H7 (cell line): ENCODE measurements around the gene OVAAL. TPM values are rescaled to one million over a fixed set of nuclear protein-coding genes. Genes with fewer than 3 reads are reported as not detected.
"Not testable (repeated sequence)": the region's sequence is repeated elsewhere in the genome, so short reads cannot be mapped to it uniquely, and the experiment has no call there.

Source experiments
- DNase-seq: peaks from one replicate; pipeline ENCODE4 v3.0.0; 2012
- H3K27me3 ChIP-seq: 2 replicates; pipeline ENCODE4 v1.6.0; 2011; ENCODE audit warnings: mild to moderate bottlenecking, low read length; ENCODE audit not compliant: control insufficient read depth, insufficient read depth
- H3K36me3 ChIP-seq: replicated peaks from 2 replicates; pipeline ENCODE4 v1.5.1; 2011; ENCODE audit warnings: low read length; ENCODE audit not compliant: control insufficient read depth, insufficient read depth
- H3K4me3 ChIP-seq: 2 replicates; pipeline ENCODE4 v1.5.1; 2011; ENCODE audit warnings: low read depth, mild to moderate bottlenecking, control low read depth, low read length, moderate library complexity; ENCODE audit not compliant: insufficient read depth
- total RNA-seq: library from RNA; depleted of rRNA; stranded (reverse); fragments of >200 nt; shearing (Covaris generic); gene quantifications from 2 replicates; pipeline ENCODE4 v1.2.3, GENCODE V29; 2014

The OVAAL gene
- total RNA-seq, 1 experiment from 2014 or later = not detected

DNA sequence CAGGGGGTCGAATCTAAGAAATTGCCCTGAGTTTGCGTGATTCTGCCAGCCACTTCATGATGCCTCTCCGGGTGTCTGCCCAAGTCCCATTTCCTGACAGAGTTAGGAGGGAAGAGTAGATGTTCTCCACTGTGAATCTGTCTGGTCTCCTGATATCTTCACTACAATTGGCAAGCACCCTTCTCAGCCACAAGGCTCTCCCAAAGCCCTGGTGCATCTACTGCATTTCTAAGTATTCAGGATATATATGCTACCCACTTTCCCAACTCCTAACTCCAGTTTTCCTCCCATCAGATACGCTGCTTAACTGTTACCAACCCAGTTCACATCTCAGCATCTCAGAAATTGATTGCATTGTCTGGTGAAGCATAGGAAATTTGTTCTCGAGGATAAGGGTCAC, 25.9 kb upstream of the OVAAL start:
- no peak overlapping the region for H3K4me3 ChIP-seq
- no peak for DNase-seq
- H3K36me3 ChIP-seq = no peaks in the 10 kb centered on the region

DNA sequence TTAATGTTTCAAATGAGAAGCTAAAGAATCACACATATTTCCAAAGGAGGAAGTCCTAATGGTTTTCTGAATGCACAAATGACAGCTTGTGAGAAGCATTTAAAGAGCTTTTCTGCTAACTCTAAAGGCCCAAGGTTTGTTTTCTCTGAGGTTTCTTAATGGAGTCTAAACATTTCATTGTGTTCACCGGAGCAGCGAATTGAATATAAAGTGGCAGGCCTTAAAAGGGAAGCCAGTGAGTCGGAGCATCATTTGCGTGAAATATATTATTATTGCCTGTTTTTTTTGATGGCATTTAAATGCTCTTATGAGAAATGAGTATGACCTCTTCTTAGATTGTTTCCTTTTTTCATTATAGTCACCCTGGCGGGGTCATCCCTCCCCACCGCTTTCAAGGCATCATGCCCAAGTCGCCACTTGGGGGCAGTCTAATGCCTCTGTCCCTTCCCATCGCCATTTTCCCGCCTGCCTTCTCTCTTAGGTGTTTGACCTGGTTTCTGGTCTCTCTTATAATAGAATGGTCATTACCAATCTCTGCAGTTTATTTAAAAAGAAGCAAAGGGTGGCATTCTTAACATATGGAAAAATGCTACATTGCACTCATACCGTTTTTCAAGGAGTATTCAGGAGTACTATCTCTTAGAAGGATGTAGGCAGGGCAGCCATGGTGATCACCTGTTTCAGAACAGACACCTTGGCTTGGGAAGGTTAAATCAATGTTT, 25.3 kb upstream of the OVAAL start:
- Histone ChIP-seq H3K27me3 (no peaks in the 10 kb centered on the region), H3K36me3 (no peaks in the 10 kb centered on the region), H3K4me3 (no peak overlapping the region)
- DNase-seq = peak; percentile 67

More for the DNA sequence above, 25.9 kb upstream of the OVAAL start:
- no peaks in the 10 kb centered on the region for H3K27me3 ChIP-seq

DNA sequence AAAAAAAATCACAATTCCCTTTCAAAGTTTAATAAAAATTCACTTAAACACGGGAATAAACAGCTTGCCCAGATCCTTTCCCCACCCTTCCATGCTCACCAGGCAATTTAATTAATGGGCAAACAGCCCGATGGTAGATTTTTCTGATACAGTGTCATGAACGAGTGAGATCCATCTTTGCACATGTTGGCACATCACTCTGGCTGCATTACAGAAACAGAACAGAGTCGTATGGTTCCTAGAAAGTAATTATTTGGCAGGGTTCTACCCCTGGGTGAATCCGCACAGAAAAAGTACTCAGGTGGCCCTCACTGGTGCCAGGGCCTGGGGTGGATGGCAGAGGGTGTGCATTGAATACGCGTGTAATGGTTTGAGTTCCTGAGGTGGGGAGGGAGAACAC, 24.6 kb upstream of the OVAAL start:
- Histone ChIP-seq H3K4me3 (no peak overlapping the region), H3K27me3 (no peaks in the 10 kb centered on the region), H3K36me3 (no peaks in the 10 kb centered on the region)
- DNase-seq = no peak

DNA sequence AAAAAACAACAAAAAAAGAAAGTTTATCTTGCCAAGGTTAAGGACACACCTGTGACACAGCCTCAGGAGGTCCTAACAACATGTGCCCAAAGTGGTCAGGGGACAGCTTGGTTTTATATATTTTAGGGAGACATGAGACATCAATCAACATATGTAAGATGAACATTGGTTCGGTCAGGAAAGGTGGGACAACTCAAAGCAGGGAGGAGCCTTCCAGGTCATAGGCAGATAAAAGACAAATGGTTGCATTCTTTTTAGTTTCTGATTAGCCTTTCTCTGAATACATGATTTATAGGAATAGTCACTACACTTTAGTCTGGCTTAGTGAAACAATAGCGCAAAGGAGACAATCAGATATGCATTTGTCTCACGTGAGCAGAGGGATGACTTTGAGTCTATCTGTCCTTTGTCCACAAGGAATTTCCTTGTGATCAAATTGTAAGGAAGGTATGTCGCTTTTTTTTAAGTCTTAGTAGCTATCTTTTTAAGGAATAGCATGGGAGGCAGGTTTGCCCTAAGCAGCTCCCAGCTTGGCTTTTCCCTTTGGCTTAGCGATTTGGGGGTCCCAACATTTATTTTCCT, 23.3 kb upstream of the OVAAL start:
- Histone ChIP-seq H3K27me3 (no peaks in the 10 kb centered on the region), H3K4me3 (no peak overlapping the region), H3K36me3 (no peaks in the 10 kb centered on the region)
- no peak for DNase-seq

DNA sequence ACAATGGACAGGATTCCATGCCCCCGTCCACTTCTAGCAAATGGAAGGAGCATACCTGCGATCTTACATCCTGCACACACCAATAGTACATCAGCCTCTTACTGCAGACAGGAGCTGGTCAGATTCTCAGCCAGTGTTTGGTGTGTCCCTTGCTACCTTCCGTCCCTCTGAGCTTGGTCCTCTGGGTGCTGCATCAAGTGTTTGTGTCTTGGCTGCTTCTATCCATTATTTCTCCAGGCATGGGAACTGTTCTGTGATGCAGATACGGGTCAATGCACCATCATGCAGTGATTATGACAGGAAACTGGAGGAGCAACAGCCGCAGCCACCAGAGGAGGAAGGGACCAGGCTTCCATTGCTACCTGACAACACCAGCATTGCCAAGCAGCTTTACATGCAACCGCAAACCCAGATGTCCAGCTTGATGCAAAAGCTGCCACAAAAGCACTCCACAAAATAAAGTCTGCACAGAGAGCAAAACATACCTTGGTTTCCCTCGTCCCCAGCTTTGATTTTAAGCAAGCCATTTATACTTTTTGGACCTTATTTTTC, 21.9 kb upstream of the OVAAL start:
- Histone ChIP-seq H3K27me3 (no peaks in the 10 kb centered on the region), H3K36me3 (no peaks in the 10 kb centered on the region), H3K4me3 (no peak overlapping the region)
- DNase-seq = no peak

DNA sequence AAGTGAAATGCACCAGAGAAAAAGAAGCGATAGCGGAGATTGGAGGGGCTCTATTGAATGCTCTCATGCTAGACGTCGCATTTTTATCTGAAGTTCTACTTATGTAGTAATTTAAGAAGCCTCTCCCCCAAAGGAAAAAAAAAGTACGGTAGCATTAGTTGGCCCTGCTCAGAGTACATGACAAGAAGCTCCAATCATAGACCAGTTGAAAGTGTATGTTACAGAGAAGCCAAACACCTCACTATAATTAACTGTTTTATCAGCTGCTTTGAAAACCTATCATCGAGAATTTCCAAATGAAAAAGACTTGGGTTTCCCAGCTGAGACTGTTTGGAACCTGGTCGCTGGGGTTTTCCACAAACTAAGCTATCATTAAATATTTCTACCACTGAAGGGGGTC, 19.6 kb upstream of the OVAAL start:
- DNase-seq = no peak
- Histone ChIP-seq H3K4me3 (no peak overlapping the region), H3K27me3 (no peaks in the 10 kb centered on the region), H3K36me3 (no peaks in the 10 kb centered on the region)

DNA sequence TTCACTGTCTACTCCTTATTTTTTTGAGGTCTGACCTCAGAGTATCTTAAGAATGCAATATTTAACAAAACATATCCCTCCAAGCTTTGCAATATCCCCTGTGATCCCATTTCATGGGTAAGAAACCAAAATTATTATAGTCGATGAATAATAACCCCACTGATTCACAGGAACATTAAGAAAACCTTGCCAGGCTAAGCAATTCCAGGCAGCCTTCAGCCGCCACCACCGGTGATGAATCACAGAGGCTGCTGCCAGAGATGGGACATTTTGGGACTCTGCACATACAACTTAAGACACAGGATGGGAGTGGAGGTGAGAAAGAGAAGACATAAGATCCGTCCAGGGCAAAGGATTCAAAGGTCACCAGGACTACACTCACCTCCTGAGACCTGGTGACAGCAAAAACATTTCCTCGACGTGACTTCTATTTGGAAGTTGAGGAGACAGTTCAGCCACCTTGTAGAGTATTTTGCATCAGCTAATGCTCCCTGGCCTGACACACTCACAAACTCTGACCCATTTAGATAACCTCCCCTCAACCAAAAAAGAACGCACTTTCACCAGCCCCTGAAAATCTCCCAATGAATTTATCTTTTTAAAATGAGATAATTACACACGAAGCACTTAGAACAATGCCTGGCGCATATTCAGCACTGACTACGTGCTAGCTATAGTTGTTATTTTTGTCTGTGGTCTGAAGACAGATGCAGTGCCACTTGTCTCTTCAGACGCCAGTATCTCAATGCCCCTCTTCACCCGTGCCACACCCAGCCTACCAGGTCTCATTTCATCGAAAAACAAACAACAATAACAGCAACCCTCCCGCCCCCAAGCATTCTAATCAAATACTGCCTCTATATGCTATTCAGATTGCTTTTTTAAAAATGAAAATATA, 17.8 kb upstream of the OVAAL start:
- no peak for DNase-seq
- Histone ChIP-seq H3K36me3 (no peaks in the 10 kb centered on the region), H3K4me3 (no peak overlapping the region), H3K27me3 (no peaks in the 10 kb centered on the region)

DNA sequence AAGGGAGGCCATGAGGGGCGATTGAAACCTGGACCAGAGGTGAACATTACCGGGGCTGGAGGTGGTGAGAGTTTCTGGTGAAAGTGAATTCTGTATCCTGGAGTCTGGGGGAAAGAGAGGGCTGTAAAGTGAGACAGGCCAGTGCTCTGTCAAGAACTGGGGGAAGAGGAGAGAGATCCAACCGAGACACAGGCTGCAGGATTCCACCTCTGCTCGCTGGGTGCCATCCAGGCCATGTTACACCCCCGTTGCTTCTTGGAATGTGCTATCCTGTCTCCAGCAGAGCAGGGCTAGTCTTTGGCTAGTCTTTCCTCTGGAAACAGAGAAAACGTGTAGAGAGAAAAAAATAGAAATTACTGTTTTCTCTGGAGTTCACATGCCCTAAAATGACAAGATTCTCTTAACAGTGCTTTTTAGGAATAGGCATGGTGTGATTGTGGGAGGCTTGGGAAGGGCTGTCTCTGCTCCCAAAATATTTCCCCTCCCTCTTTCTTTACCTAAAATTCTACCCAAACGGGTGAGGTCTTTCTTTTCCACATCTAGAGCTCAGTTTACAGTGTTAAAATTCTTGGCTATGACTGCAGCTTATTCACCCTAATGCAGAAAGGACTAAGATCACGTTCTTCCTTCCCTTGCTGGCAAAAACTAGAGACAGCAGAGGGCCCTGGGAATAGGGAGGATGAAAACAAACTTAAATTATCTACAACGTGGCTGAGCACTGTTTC, 16.5 kb upstream of the OVAAL start:
- no peak overlapping the region for H3K4me3 ChIP-seq
- DNase-seq = peak; percentile 39

DNA sequence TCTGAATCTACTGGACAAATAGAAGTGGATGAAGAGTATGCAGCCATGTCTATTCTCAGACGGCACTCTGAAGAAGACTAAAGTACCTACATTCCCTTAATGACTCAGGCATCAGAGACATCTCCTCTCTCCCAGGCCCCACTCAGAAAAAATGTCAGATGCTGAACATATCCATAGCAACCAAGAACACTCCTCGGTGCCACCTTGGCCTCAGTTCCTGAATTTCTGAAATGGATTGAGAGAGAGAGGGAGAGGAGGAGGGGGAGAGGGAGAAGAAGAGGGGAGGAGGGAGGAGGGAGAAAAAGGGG, 16.0 kb upstream of the OVAAL start:
- no peak for DNase-seq

More for the DNA sequence above, 16.5 kb upstream of the OVAAL start:
- H3K27me3 ChIP-seq = no peaks in the 10 kb centered on the region
- H3K36me3 ChIP-seq = no peaks in the 10 kb centered on the region

DNA sequence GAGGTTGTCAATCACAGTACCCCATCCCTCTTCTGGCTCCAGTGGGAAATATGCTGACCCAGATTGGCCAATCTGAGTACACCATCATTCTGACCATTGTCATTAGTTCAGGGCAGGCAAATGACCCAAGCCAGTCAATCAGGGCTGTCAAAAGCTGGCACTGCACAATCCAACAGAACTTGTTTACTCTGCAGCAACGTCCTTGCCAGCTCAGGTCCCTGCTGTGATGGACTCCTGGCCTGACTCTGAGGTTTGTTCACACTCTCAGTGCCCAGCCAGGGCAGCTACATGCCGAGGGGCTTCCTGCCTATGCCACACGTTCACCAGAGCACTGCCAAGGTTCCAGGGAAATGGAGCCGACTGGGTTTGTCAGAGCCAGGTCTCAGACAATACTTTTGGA, 14.7 kb upstream of the OVAAL start:
- H3K4me3 ChIP-seq = no peak overlapping the region
- no peak for DNase-seq
- no peaks in the 10 kb centered on the region for H3K36me3 ChIP-seq
- H3K27me3 ChIP-seq = no peaks in the 10 kb centered on the region

More for the DNA sequence above, 16.0 kb upstream of the OVAAL start:
- Histone ChIP-seq H3K4me3 (no peak overlapping the region), H3K27me3 (no peaks in the 10 kb centered on the region), H3K36me3 (no peaks in the 10 kb centered on the region)

DNA sequence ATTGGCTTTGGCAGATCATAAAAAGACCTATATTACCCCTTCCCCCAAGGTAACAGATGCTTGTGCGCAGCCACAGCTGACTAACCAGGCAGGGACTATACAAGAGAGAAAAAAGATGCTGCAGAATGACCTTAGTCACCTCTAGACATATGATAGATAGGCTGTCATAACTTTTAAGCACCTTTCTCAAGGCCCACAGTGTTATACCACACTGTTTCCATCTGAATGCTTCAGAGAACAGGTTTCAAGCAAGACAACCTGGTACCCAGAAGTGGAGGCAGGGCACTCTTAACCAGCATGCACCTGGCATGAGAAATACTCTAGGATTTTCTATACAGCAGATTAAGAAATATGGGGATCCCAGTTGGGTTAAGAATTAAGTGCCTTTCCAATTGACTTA, 12.8 kb upstream of the OVAAL start:
- Histone ChIP-seq H3K4me3 (no peak overlapping the region), H3K27me3 (no peaks in the 10 kb centered on the region), H3K36me3 (no peaks in the 10 kb centered on the region)
- no peak for DNase-seq

DNA sequence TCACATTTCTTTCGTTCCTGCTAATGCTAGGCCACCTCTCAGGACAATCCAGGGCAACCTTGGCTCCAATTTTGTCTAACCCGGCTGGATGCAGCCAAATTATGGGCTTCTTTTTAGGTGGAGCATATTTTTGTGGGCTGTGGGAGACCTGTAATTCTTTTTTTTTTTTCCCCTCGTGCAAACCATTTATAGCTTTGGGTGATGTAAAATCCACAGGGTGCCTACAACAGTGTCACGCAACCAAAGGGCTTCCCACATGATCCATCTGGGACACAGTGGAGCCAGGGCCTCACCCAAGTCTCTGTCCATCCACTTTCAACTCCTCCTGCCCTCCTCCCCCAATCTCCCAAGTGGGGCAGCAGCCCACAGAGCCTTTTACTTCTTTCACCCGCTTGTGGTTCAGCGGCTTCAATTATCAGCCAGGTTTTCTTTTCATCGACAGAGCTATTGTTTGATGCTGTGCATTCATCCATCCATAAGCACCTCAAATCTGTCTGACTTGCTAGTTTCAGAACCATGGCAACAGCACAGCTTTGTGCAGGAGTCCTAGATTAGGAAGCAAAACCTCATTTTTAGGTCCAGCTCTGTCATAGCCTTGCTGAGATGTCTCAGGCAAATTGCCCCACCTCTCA, 10.0 kb upstream of the OVAAL start:
- DNase-seq = no peak
- no peaks in the 10 kb centered on the region for H3K36me3 ChIP-seq
- H3K27me3 ChIP-seq = no peaks in the 10 kb centered on the region
- H3K4me3 ChIP-seq = no peak overlapping the region

DNA sequence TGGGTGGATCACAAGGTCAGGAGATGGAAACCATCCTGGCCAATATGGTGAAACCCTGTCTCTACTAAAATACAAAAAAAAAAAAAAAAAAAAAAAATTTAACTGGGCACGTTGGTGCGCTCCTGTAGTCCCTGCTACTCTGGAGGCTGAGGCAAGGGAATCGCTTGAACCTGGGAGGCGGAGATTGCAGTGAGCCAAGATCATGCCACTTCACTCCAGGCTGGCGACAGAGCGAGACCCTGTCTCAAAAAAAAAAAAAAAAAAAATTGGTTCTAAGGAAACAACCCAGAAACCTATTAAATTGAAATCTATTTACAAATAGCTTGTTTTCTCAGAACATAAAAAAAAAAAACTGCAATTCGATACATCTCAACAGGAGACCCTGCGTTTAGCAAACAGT, 9.0 kb upstream of the OVAAL start:
- not testable (repeated sequence) for H3K27me3 ChIP-seq, DNase-seq, H3K36me3 ChIP-seq, H3K4me3 ChIP-seq

DNA sequence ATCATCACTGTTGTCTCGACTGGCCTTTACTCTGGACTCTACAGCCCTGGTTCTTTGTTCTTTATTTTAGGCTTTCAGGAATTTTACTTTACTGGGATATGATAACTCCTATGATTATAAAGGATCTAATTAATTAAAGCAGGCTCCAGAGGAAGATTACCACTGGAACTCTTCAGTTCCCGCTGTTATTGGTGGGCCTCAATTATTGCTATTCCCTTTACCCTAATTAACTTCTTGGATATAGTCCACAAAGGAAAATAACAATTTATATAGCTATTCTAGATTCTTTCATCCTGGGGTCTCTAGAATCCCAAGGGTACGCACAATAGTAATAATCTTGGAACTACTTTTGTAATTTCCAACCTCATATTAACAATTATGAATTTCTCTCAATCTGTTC, 8.5 kb upstream of the OVAAL start:
- Histone ChIP-seq H3K36me3 (no peaks in the 10 kb centered on the region), H3K4me3 (no peak overlapping the region), H3K27me3 (no peaks in the 10 kb centered on the region)
- DNase-seq = no peak
